Hepatocyte (in vitro differentiated cells): ENCODE data around the gene CACNB4. TPM values are rescaled to one million over a fixed set of nuclear protein-coding genes. Genes with fewer than 3 reads are reported as not detected.

ENCODE experiments used
- DNase-seq: peaks from one replicate; pipeline ENCODE4 v3.0.0-alpha.2; 2016; ENCODE audit warnings: low spot score
- H2AFZ ChIP-seq: fragments of 200-600 bp; sonication (generic); 2 replicates; pipeline ENCODE4 v1.6.0; 2016; ENCODE audit warnings: antibody characterized with exemption, mild to moderate bottlenecking
- H3K27ac ChIP-seq: fragments of 200-600 bp; sonication (generic); 2 replicates; pipeline ENCODE4 v1.5.1; 2016; ENCODE audit warnings: mild to moderate bottlenecking
- H3K27me3 ChIP-seq: fragments of 200-600 bp; sonication (generic); 2 replicates; pipeline ENCODE4 v1.6.1; 2016
- H3K36me3 ChIP-seq: fragments of 200-600 bp; sonication (generic); replicated peaks from 2 replicates; pipeline ENCODE4 v1.5.1; 2016; ENCODE audit warnings: low read depth; ENCODE audit not compliant: insufficient read depth
- H3K4me1 ChIP-seq: fragments of 200-600 bp; sonication (generic); 2 replicates; pipeline ENCODE4 v1.5.1; 2016; ENCODE audit warnings: mild to moderate bottlenecking, moderate library complexity; ENCODE audit not compliant: insufficient read depth
- H3K4me2 ChIP-seq: fragments of 200-600 bp; sonication (generic); 2 replicates; pipeline ENCODE4 v1.6.0; 2016
- H3K4me3 ChIP-seq: fragments of 200-600 bp; sonication (generic); 2 replicates; pipeline ENCODE4 v1.5.1; 2016; ENCODE audit warnings: mild to moderate bottlenecking
- H3K79me2 ChIP-seq: fragments of 200-600 bp; sonication (generic); 2 replicates; pipeline ENCODE4 v1.6.0; 2017; ENCODE audit warnings: mild to moderate bottlenecking
- H3K9me2 ChIP-seq: fragments of 200-600 bp; sonication (generic); replicated peaks from 2 replicates; pipeline ENCODE4 v1.6.0; 2017; ENCODE audit warnings: mild to moderate bottlenecking; ENCODE audit not compliant: insufficient read depth
- H3K9me3 ChIP-seq: fragments of 200-600 bp; sonication (generic); 2 replicates; pipeline ENCODE4 v1.5.1; 2016; ENCODE audit warnings: low read depth, mild to moderate bottlenecking
- H4K20me1 ChIP-seq: fragments of 200-600 bp; sonication (generic); 2 replicates; pipeline ENCODE4 v1.6.0; 2016; ENCODE audit warnings: mild to moderate bottlenecking; ENCODE audit not compliant: insufficient read depth, poor library complexity, severe bottlenecking
- EZH2 ChIP-seq: fragments of 200-600 bp; sonication (generic); IDR thresholded peaks from 2 replicates; pipeline ENCODE4 v1.6.1; 2016; ENCODE audit warnings: antibody characterized with exemption, mild to moderate bottlenecking, borderline replicate concordance
- EZH2phosphoT487 ChIP-seq: fragments of 200-600 bp; sonication (generic); IDR thresholded peaks from one replicate; pipeline ENCODE4 v1.6.1; 2018; ENCODE audit warnings: antibody characterized with exemption, mild to moderate bottlenecking, low read depth, moderate library complexity; ENCODE audit not compliant: unreplicated experiment, severe bottlenecking
- WGBS: methylation state at CpG from one replicate; pipeline ENCODE4 v1.1.6; 2016; ENCODE audit warnings: low lambda C conversion rate; ENCODE audit errors: missing lambda C conversion rate; 5-methylcytosine and 5-hydroxymethylcytosine counted together
- polyA plus RNA-seq: library from polyadenylated mRNA; unstranded; fragments of >200 nt; fragmentation: Nextera tagmentation; extraction: Ambion mirVana; gene quantifications from 2 replicates; pipeline ENCODE4 v1.2.1, GENCODE V29; 2016
- total RNA-seq: library from RNA; depleted of rRNA; stranded (reverse); fragments of >200 nt; gene quantifications from 2 replicates; pipeline ENCODE4 v1.2.3, GENCODE V29; 2014
- TF ChIP-seq, protein P1 (sequence below): fragments of 200-600 bp; sonication (generic); IDR thresholded peaks from 2 replicates; pipeline ENCODE4 v1.5.1; 2016; ENCODE audit warnings: antibody characterized with exemption, mild to moderate bottlenecking; ENCODE audit not compliant: poor library complexity

CACNB4 gene
- total and polyA plus RNA-seq, 2 experiments from 2014 or later: 0.85 to 4.0 TPM

DNA sequence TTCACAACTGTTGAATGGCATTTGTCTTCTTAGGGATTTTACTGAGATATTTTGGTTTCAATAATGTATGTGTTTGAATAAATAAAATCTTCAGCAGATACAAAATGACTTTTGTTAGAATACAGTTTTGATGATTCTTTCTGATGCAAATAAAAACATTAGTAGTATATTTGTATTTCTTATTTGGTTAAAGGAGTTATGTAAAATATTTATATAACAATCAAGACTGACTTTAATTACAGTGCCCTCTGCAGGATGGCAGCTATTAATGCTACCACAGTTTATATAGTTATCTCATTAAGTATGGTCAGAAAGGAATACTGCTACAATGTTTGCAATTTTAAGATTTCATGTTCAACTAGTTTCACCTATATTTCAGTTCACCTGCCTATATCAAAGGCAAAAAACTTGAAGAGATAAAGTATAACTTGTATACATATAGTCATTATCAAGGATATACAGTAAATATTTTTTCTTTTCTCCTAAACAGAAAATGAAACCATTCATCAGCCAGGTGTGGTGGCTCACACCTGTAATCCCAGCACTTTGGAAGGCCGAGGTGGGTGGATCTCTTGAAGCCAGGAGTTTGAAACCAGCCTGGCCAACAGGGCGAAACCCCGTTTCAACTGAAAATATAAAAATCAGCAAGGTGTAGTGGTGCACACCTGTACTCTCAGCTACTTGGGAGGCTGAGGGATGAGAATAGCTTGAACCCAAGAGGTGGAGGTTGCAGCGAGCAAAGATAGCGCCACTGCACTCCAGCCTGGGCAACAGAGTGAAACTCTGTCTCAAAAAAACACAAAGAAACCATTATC lies 290.4 kb downstream of the CACNB4 start:
- no peak overlapping the region for H3K4me3 ChIP-seq
- no peaks in the 10 kb centered on the region for H4K20me1 ChIP-seq
- H3K4me2 ChIP-seq: no peak overlapping the region
- H3K27me3 ChIP-seq: no peaks in the 10 kb centered on the region
- H3K27ac ChIP-seq: no peak overlapping the region
- peaks cover 5% of the 10 kb centered on the region for H3K9me3 ChIP-seq
- no peaks in the 10 kb centered on the region for H3K9me2 ChIP-seq
- 94% methylated on average over 5 of the region's 5 CpGs for WGBS
- no peaks in the 10 kb centered on the region for H3K4me1 ChIP-seq
- peaks cover 4% of the 10 kb centered on the region for H3K79me2 ChIP-seq
- DNase-seq: no peak
- no peak for TF ChIP-seq EZH2phosphoT487
- TF ChIP-seq, protein P1, sequence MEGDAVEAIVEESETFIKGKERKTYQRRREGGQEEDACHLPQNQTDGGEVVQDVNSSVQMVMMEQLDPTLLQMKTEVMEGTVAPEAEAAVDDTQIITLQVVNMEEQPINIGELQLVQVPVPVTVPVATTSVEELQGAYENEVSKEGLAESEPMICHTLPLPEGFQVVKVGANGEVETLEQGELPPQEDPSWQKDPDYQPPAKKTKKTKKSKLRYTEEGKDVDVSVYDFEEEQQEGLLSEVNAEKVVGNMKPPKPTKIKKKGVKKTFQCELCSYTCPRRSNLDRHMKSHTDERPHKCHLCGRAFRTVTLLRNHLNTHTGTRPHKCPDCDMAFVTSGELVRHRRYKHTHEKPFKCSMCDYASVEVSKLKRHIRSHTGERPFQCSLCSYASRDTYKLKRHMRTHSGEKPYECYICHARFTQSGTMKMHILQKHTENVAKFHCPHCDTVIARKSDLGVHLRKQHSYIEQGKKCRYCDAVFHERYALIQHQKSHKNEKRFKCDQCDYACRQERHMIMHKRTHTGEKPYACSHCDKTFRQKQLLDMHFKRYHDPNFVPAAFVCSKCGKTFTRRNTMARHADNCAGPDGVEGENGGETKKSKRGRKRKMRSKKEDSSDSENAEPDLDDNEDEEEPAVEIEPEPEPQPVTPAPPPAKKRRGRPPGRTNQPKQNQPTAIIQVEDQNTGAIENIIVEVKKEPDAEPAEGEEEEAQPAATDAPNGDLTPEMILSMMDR: peak; percentile 61
- H3K36me3 ChIP-seq: no peaks in the 10 kb centered on the region
- H2AFZ ChIP-seq: no peak overlapping the region

DNA sequence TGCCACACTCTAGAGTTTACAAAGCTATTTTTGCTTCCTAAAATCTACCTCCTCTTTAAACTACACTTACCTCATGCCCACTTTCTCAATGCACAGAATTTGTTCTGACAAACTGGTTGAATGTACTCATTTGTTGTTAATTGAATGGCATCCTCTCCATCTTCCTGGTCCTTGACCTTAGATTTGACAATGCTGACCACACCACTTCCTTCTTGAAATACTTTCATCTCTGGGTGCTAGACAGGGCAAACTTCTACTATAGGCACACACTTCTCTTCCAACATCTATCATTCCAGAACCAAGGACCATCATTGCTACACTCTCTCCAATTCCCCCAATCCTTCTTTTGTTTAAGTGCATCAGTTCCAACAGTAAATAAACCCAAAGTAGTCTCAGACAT lies 292.9 kb downstream of the CACNB4 start:
- DNase-seq: no peak
- Histone ChIP-seq H3K27me3 (no peaks in the 10 kb centered on the region), H3K79me2 (peaks cover 4% of the 10 kb centered on the region), H3K27ac (no peak overlapping the region), H3K9me2 (no peaks in the 10 kb centered on the region), H3K9me3 (no peaks in the 10 kb centered on the region), H2AFZ (no peak overlapping the region), H4K20me1 (no peaks in the 10 kb centered on the region), H3K4me3 (no peak overlapping the region), H3K4me1 (no peaks in the 10 kb centered on the region), H3K4me2 (no peak overlapping the region), H3K36me3 (no peaks in the 10 kb centered on the region)
- TF ChIP-seq EZH2: no peak
- TF ChIP-seq, protein P1: no peak
- no peak for TF ChIP-seq EZH2phosphoT487

DNA sequence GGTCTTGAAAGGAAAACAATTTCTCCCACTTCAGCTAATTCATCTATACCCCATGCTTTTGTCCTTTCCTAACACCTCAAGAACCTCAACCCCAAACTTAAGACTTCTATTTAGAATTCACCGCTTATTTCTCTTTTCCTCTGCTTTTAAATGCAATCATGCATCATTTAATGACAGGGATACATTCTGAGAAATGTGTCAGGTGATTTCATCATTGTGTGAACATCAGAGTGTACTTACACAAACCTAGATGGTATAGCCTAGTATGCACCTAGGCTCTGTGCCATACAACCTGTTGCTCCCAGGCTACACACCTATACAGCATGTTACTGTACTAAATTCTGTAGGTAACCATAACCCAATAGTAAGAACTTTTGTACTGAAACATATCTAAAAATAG lies 293.5 kb downstream of the CACNB4 start:
- H3K36me3 ChIP-seq: no peaks in the 10 kb centered on the region
- no peaks in the 10 kb centered on the region for H3K27me3 ChIP-seq
- no peaks in the 10 kb centered on the region for H3K9me2 ChIP-seq
- H3K27ac ChIP-seq: no peak overlapping the region
- no peak overlapping the region for H2AFZ ChIP-seq
- no peaks in the 10 kb centered on the region for H3K9me3 ChIP-seq
- no peaks in the 10 kb centered on the region for H4K20me1 ChIP-seq
- no peak overlapping the region for H3K4me3 ChIP-seq
- WGBS: 94% methylated on average over 1 of the region's 1 CpG
- H3K4me1 ChIP-seq: no peaks in the 10 kb centered on the region
- TF ChIP-seq, protein P1: no peak
- TF ChIP-seq EZH2phosphoT487: no peak
- no peak for TF ChIP-seq EZH2
- H3K79me2 ChIP-seq: peaks cover 4% of the 10 kb centered on the region
- DNase-seq: no peak
- H3K4me2 ChIP-seq: no peak overlapping the region

DNA sequence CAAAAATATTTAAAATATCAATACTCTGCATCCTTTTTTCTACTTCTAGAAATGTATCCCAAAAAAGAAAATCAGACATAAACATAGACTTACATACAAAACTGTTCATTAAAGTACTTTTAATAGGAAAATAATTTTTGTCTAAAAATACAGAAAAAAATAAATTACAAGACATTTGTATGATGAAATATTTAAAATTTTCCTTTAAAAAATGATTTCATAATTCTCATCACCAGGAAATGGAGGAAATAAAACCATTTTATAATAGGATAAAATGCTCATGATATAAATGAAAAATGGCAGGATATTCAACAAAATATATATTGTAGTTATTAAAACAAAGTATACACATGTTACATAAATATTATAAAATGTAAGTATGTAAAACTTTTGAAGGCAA lies 295.0 kb downstream of the CACNB4 start:
- H3K9me2 ChIP-seq: no peaks in the 10 kb centered on the region
- peaks cover 4% of the 10 kb centered on the region for H3K79me2 ChIP-seq
- H4K20me1 ChIP-seq: no peaks in the 10 kb centered on the region
- H3K27me3 ChIP-seq: no peaks in the 10 kb centered on the region
- H3K36me3 ChIP-seq: no peaks in the 10 kb centered on the region
- DNase-seq: no peak
- H3K9me3 ChIP-seq: no peaks in the 10 kb centered on the region
- H3K4me1 ChIP-seq: no peaks in the 10 kb centered on the region
- H2AFZ ChIP-seq: no peak overlapping the region
- H3K4me3 ChIP-seq: no peak overlapping the region
- TF ChIP-seq, protein P1: no peak
- TF ChIP-seq EZH2 (no peak), EZH2phosphoT487 (no peak)
- no peak overlapping the region for H3K4me2 ChIP-seq
- no peak overlapping the region for H3K27ac ChIP-seq
